Fibroblast of skin of back (primary cell): ENCODE measurements around the gene SLC39A7.

ENCODE experiments used
- DNase-seq: peaks from one replicate; pipeline ENCODE4 v3.0.0-alpha.2; 2013

The SLC39A7 gene

GRCh38 chr6:33170176-33171015, 30.3 kb upstream of the SLC39A7 start:
- DNase-seq = no peak

GRCh38 chr6:33171016-33171879, 29.4 kb upstream of the SLC39A7 start:
- no peak for DNase-seq

- DNase-seq = no peak
Observed at GRCh38 chr6:33171880-33172687, 28.6 kb upstream of the SLC39A7 start.

- peak; percentile 25 for DNase-seq
Observed at GRCh38 chr6:33172688-33173534, 27.8 kb upstream of the SLC39A7 start.

- no peak for DNase-seq
Observed at GRCh38 chr6:33173535-33174180, 27.0 kb upstream of the SLC39A7 start.

GRCh38 chr6:33174784-33175183, 25.9 kb upstream of the SLC39A7 start:
- DNase-seq = no peak

- DNase-seq = no peak
Observed at GRCh38 chr6:33175436-33176069, 25.1 kb upstream of the SLC39A7 start.

GRCh38 chr6:33176906-33177305, 23.8 kb upstream of the SLC39A7 start:
- no peak for DNase-seq

GRCh38 chr6:33177552-33178446, 22.9 kb upstream of the SLC39A7 start:
- DNase-seq = no peak

- DNase-seq = no peak
Observed at GRCh38 chr6:33178755-33179475, 21.8 kb upstream of the SLC39A7 start.

- DNase-seq = no peak
Observed at GRCh38 chr6:33181141-33181540, 19.5 kb upstream of the SLC39A7 start.

GRCh38 chr6:33183071-33183683, 17.5 kb upstream of the SLC39A7 start:
- no peak for DNase-seq

- no peak for DNase-seq
Observed at GRCh38 chr6:33185190-33185589, 15.5 kb upstream of the SLC39A7 start.

GRCh38 chr6:33185654-33186187, 14.9 kb upstream of the SLC39A7 start:
- no peak for DNase-seq

GRCh38 chr6:33187809-33188208, 12.9 kb upstream of the SLC39A7 start:
- no peak for DNase-seq

GRCh38 chr6:33189164-33189563, 11.5 kb upstream of the SLC39A7 start:
- no peak for DNase-seq

- no peak for DNase-seq
Observed at GRCh38 chr6:33189625-33190448, 10.8 kb upstream of the SLC39A7 start.
